Hepatocyte (in vitro differentiated cells): ENCODE results near the gene DEGS2. TPM values are rescaled to one million over a fixed set of nuclear protein-coding genes. Genes with fewer than 3 reads are reported as not detected.
"Not testable (repeated sequence)": the region's sequence is repeated elsewhere in the genome, so short reads cannot be mapped to it uniquely, and the experiment has no call there.

Experiments used
- DNase-seq: peaks from one replicate; pipeline ENCODE4 v3.0.0-alpha.2; 2016; ENCODE audit warnings: low spot score
- H2AFZ ChIP-seq: fragments of 200-600 bp; sonication (generic); 2 replicates; pipeline ENCODE4 v1.6.0; 2016; ENCODE audit warnings: antibody characterized with exemption, mild to moderate bottlenecking
- H3K27ac ChIP-seq: fragments of 200-600 bp; sonication (generic); 2 replicates; pipeline ENCODE4 v1.5.1; 2016; ENCODE audit warnings: mild to moderate bottlenecking
- H3K27me3 ChIP-seq: fragments of 200-600 bp; sonication (generic); 2 replicates; pipeline ENCODE4 v1.6.1; 2016
- H3K36me3 ChIP-seq: fragments of 200-600 bp; sonication (generic); replicated peaks from 2 replicates; pipeline ENCODE4 v1.5.1; 2016; ENCODE audit warnings: low read depth; ENCODE audit not compliant: insufficient read depth
- H3K4me1 ChIP-seq: fragments of 200-600 bp; sonication (generic); 2 replicates; pipeline ENCODE4 v1.5.1; 2016; ENCODE audit warnings: mild to moderate bottlenecking, moderate library complexity; ENCODE audit not compliant: insufficient read depth
- H3K4me2 ChIP-seq: fragments of 200-600 bp; sonication (generic); 2 replicates; pipeline ENCODE4 v1.6.0; 2016
- H3K4me3 ChIP-seq: fragments of 200-600 bp; sonication (generic); 2 replicates; pipeline ENCODE4 v1.5.1; 2016; ENCODE audit warnings: mild to moderate bottlenecking
- H3K79me2 ChIP-seq: fragments of 200-600 bp; sonication (generic); 2 replicates; pipeline ENCODE4 v1.6.0; 2017; ENCODE audit warnings: mild to moderate bottlenecking
- H3K9me2 ChIP-seq: fragments of 200-600 bp; sonication (generic); replicated peaks from 2 replicates; pipeline ENCODE4 v1.6.0; 2017; ENCODE audit warnings: mild to moderate bottlenecking; ENCODE audit not compliant: insufficient read depth
- H3K9me3 ChIP-seq: fragments of 200-600 bp; sonication (generic); 2 replicates; pipeline ENCODE4 v1.5.1; 2016; ENCODE audit warnings: low read depth, mild to moderate bottlenecking
- H4K20me1 ChIP-seq: fragments of 200-600 bp; sonication (generic); 2 replicates; pipeline ENCODE4 v1.6.0; 2016; ENCODE audit warnings: mild to moderate bottlenecking; ENCODE audit not compliant: insufficient read depth, poor library complexity, severe bottlenecking
- CTCF ChIP-seq: fragments of 200-600 bp; sonication (generic); IDR thresholded peaks from 2 replicates; pipeline ENCODE4 v1.5.1; 2016; ENCODE audit warnings: antibody characterized with exemption, mild to moderate bottlenecking; ENCODE audit not compliant: poor library complexity
- EZH2 ChIP-seq: fragments of 200-600 bp; sonication (generic); IDR thresholded peaks from 2 replicates; pipeline ENCODE4 v1.6.1; 2016; ENCODE audit warnings: antibody characterized with exemption, mild to moderate bottlenecking, borderline replicate concordance
- EZH2phosphoT487 ChIP-seq: fragments of 200-600 bp; sonication (generic); IDR thresholded peaks from one replicate; pipeline ENCODE4 v1.6.1; 2018; ENCODE audit warnings: antibody characterized with exemption, mild to moderate bottlenecking, low read depth, moderate library complexity; ENCODE audit not compliant: unreplicated experiment, severe bottlenecking
- WGBS: methylation state at CpG from one replicate; pipeline ENCODE4 v1.1.6; 2016; ENCODE audit warnings: low lambda C conversion rate; ENCODE audit errors: missing lambda C conversion rate; 5-methylcytosine and 5-hydroxymethylcytosine counted together
- polyA plus RNA-seq: library from polyadenylated mRNA; unstranded; fragments of >200 nt; fragmentation: Nextera tagmentation; extraction: Ambion mirVana; gene quantifications from 2 replicates; pipeline ENCODE4 v1.2.1, GENCODE V29; 2016
- total RNA-seq: library from RNA; depleted of rRNA; stranded (reverse); fragments of >200 nt; gene quantifications from 2 replicates; pipeline ENCODE4 v1.2.3, GENCODE V29; 2014

DEGS2 gene
- total and polyA plus RNA-seq, 2 experiments from 2014 or later: 5.3 to 7.7 TPM

- no peak overlapping the region for H2AFZ ChIP-seq
- no peaks in the 10 kb centered on the region for H3K79me2 ChIP-seq
- TF ChIP-seq CTCF (no peak), EZH2phosphoT487 (no peak), EZH2 (no peak)
- no peak overlapping the region for H3K4me2 ChIP-seq
- DNase-seq: peak; percentile 36
- H3K4me3 ChIP-seq: no peak overlapping the region
- H3K36me3 ChIP-seq: no peaks in the 10 kb centered on the region
- H3K27ac ChIP-seq: no peak overlapping the region
- no peaks in the 10 kb centered on the region for H4K20me1 ChIP-seq
- no peaks in the 10 kb centered on the region for H3K9me3 ChIP-seq
- H3K9me2 ChIP-seq: no peaks in the 10 kb centered on the region
- no peaks in the 10 kb centered on the region for H3K27me3 ChIP-seq
- H3K4me1 ChIP-seq: peaks cover 9% of the 10 kb centered on the region
- 81% methylated on average over 11 of the region's 12 CpGs for WGBS
Measured at GRCh38 chr14:100187247-100187833, 27.9 kb upstream of the DEGS2 start.

DNA sequence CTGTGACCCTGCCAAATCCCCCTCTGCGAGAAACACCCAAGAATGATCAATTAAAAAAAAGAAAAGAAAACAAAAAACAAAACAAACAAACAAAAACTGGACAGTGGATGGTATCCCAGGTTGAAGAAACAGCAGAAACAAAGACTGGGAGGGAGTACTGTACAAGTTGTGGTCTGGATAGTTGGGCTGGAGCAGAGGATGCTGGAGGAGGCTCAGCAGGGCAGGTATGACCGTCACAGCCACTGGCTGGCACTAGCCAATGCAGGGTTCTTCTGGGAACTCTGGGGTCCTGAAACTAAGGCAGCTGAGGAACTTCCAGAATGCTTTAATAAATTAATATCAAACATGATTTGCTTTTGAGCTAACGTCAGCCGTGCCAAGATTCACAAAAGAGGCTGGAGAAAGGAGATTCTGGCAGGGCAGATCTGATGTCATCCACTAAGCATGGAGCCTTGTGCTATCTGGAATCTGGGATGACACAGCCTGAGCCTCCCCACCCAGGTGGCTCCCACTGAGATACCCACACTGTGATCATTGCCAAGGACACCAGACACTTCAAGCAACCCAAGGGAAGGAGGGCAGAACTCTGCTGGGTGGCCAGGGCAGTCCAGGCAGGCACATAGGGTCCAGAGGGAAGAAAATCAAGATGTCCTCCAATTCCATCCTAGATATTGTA lies 22.6 kb upstream of the DEGS2 start:
- H3K9me2 ChIP-seq, H3K4me1 ChIP-seq, DNase-seq, H3K79me2 ChIP-seq, H3K36me3 ChIP-seq, H3K4me3 ChIP-seq, H3K27ac ChIP-seq, H3K4me2 ChIP-seq, H3K9me3 ChIP-seq, H3K27me3 ChIP-seq, H4K20me1 ChIP-seq, H2AFZ ChIP-seq: not testable (repeated sequence)
- 79% methylated on average over 3 of the region's 4 CpGs for WGBS

DNA sequence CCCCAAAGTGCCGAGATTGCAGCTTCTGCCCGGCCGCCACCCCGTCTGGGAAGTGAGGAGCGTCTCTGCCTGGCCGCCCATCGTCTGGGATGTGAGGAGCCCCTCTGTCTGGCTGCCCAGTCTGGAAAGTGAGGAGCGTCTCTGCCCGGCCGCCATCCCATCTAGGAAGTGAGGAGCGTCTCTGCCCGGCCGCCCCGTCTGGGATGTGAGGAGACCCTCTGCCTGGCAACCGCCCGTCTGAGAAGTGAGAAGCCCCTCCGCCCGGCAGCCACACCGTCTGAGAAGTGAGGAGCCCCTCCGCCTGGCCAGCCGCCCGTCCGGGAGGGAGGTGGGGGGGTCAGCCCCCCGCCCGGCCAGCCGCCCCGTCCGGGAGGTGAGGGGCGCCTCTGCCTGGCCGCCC lies 21.2 kb upstream of the DEGS2 start:
- not testable (repeated sequence) for H3K9me2 ChIP-seq, H3K4me2 ChIP-seq, H3K36me3 ChIP-seq, H4K20me1 ChIP-seq, H3K4me3 ChIP-seq, H2AFZ ChIP-seq, H3K9me3 ChIP-seq, H3K4me1 ChIP-seq, H3K27me3 ChIP-seq, H3K27ac ChIP-seq, DNase-seq, H3K79me2 ChIP-seq
- 96% methylated on average over 4 of the region's 30 CpGs for WGBS

DNA sequence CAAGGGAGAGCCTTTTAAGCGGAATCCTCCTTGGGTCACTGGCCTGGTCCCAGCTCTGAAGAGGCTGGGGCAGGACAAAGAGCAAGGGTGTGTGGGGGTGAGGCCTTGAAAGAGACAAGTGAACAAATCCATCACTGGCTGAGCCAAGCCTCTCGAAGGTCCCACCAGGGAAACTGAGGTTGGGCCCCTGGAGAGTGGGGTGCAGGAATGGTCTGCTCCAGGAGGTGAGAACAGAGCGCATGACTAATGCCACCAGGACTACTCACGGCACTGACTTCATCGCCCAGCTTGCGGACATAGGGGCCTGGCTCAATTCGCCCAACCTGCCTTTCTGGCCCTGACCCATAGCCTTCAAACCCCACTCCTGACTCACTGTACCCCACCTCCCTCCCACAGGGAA lies 19.2 kb upstream of the DEGS2 start:
- DNase-seq: no peak
- no peaks in the 10 kb centered on the region for H3K36me3 ChIP-seq
- WGBS: 94% methylated on average over 7 of the region's 7 CpGs
- no peaks in the 10 kb centered on the region for H3K79me2 ChIP-seq
- H3K9me3 ChIP-seq: no peaks in the 10 kb centered on the region
- H2AFZ ChIP-seq: no peak overlapping the region
- no peaks in the 10 kb centered on the region for H3K4me1 ChIP-seq
- no peak for TF ChIP-seq EZH2
- H3K9me2 ChIP-seq: no peaks in the 10 kb centered on the region
- H3K27me3 ChIP-seq: no peaks in the 10 kb centered on the region
- no peak overlapping the region for H3K27ac ChIP-seq
- H3K4me2 ChIP-seq: no peak overlapping the region
- no peak overlapping the region for H3K4me3 ChIP-seq
- no peaks in the 10 kb centered on the region for H4K20me1 ChIP-seq

DNA sequence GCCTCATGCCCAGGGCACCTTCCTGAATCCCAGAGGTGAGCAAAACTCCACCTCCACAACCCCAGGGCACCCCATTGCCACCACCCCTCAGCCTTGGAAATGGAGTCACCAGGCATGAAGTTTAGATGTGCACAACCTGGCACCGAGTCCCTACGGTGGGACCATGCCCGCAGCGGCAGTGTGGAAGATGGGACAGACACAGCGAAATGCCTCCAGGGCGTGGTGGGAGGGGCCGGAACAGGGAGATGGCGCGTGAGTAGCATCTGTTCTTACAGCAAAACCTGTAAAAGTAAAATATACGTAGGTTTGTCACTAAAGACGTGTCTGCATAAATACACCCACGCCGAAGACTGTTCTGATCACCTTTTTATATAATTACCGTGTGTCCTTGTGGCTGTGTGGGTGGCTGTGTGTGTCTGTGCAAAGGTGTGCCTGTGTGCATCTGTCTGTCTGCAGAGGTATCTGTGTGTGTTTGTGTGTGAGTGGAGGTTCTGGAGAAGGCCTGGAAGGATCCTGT lies 17.4 kb upstream of the DEGS2 start:
- Histone ChIP-seq H3K9me2 (no peaks in the 10 kb centered on the region), H3K4me3 (no peak overlapping the region), H3K36me3 (no peaks in the 10 kb centered on the region), H3K27me3 (no peaks in the 10 kb centered on the region), H3K27ac (no peak overlapping the region), H3K79me2 (no peaks in the 10 kb centered on the region), H3K4me2 (no peak overlapping the region), H3K9me3 (no peaks in the 10 kb centered on the region), H2AFZ (no peak overlapping the region), H3K4me1 (no peaks in the 10 kb centered on the region), H4K20me1 (no peaks in the 10 kb centered on the region)
- DNase-seq: no peak
- 89% methylated on average over 14 of the region's 14 CpGs for WGBS
- TF ChIP-seq EZH2: no peak
- TF ChIP-seq CTCF: no peak
- no peak for TF ChIP-seq EZH2phosphoT487
